Parathyroid adenoma (tissue), 2 donors: ENCODE measurements around the gene GPAM.
"Not testable (repeated sequence)": the region's sequence is repeated elsewhere in the genome, so short reads cannot be mapped to it uniquely, and the experiment has no call there.

ENCODE experiments used
- H2AFZ ChIP-seq: fragments of 300-600 bp; sonication (generic); one replicate; pipeline ENCODE4 v1.7.0; 2017; ENCODE audit warnings: antibody characterized with exemption, mild to moderate bottlenecking
- H3K27ac ChIP-seq: fragments of 300-600 bp; sonication (generic); one replicate; pipeline ENCODE4 v1.7.0; 2017
- H3K27me3 ChIP-seq: fragments of 300-600 bp; sonication (generic); one replicate; pipeline ENCODE4 v1.7.0; 2017; ENCODE audit warnings: low read length; ENCODE audit not compliant: control insufficient read depth, insufficient read depth
- H3K36me3 ChIP-seq: fragments of 300-600 bp; sonication (generic); one replicate; pipeline ENCODE4 v1.7.0; 2017; ENCODE audit warnings: low read length; ENCODE audit not compliant: control insufficient read depth, insufficient read depth
- H3K4me1 ChIP-seq: fragments of 300-600 bp; sonication (generic); one replicate; pipeline ENCODE4 v1.7.0; 2017; ENCODE audit warnings: control low read depth
- H3K4me2 ChIP-seq: fragments of 300-600 bp; sonication (generic); one replicate; pipeline ENCODE4 v1.7.0; 2017; ENCODE audit warnings: low read length
- H3K4me3 ChIP-seq: fragments of 300-600 bp; sonication (generic); one replicate; pipeline ENCODE4 v1.7.0; 2017; ENCODE audit warnings: low read depth, low read length
- H3K79me2 ChIP-seq: fragments of 300-600 bp; sonication (generic); one replicate; pipeline ENCODE4 v1.7.0; 2017; ENCODE audit warnings: control low read depth
- H3K9ac ChIP-seq: fragments of 300-600 bp; sonication (generic); one replicate; pipeline ENCODE4 v1.7.0; 2017; ENCODE audit warnings: mild to moderate bottlenecking
- H3K9me3 ChIP-seq: fragments of 300-600 bp; sonication (generic); one replicate; pipeline ENCODE4 v1.7.0; 2017; ENCODE audit warnings: low read length; ENCODE audit not compliant: control insufficient read depth
- TF ChIP-seq, protein P1 (sequence below): fragments of 300-600 bp; sonication (generic); IDR thresholded peaks from one replicate; pipeline ENCODE4 v1.7.0; 2017; ENCODE audit warnings: antibody characterized with exemption, mild to moderate bottlenecking
- donor health status: primary hyperparathyroidism.

GPAM gene

DNA sequence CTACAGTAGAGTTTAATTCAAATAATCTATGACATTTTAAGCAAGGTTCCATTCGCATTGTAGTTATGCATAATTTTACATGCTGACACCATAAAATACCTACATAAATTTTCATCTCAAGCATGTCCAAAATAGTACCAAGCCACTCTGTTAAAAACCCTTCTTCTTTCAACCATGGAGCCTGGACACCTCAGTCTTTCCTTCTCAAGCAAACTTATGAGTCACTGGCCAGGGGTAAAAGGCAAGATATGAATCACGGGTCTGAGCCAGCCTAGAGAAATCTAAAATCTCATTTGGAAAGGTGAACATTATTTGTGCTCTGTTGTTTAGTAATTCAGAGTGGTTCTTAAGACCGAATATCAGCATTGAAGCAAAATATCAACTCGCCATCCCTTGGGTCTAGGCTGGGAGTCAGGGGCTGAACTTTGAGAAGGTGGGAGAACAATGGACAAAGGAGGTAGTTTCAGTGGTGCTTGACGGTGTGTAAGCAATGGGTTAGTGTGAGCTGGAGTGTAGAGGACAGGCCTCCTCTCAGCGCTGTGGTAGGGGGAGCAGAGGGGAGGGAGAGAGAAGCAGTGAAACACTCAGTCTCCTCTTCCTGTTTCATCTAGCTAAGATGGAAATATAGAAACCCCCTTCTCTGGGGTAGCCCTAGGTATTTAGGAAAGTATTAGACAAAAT lies 19.1 kb upstream of the GPAM start:
- H3K4me1 ChIP-seq = no peaks in the 10 kb centered on the region
- H3K36me3 ChIP-seq = no peaks in the 10 kb centered on the region
- no peak overlapping the region for H2AFZ ChIP-seq
- H3K27ac ChIP-seq = no peak overlapping the region
- H3K27me3 ChIP-seq = no peaks in the 10 kb centered on the region
- no peak overlapping the region for H3K4me3 ChIP-seq
- H3K9me3 ChIP-seq = no peaks in the 10 kb centered on the region
- no peaks in the 10 kb centered on the region for H3K79me2 ChIP-seq
- H3K4me2 ChIP-seq = no peak overlapping the region
- TF ChIP-seq, protein P1, sequence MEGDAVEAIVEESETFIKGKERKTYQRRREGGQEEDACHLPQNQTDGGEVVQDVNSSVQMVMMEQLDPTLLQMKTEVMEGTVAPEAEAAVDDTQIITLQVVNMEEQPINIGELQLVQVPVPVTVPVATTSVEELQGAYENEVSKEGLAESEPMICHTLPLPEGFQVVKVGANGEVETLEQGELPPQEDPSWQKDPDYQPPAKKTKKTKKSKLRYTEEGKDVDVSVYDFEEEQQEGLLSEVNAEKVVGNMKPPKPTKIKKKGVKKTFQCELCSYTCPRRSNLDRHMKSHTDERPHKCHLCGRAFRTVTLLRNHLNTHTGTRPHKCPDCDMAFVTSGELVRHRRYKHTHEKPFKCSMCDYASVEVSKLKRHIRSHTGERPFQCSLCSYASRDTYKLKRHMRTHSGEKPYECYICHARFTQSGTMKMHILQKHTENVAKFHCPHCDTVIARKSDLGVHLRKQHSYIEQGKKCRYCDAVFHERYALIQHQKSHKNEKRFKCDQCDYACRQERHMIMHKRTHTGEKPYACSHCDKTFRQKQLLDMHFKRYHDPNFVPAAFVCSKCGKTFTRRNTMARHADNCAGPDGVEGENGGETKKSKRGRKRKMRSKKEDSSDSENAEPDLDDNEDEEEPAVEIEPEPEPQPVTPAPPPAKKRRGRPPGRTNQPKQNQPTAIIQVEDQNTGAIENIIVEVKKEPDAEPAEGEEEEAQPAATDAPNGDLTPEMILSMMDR = no peak
- H3K9ac ChIP-seq = no peak overlapping the region

GRCh38 chr10:112202076-112202475 lies 18.5 kb upstream of the GPAM start:
- H3K27ac ChIP-seq = no peak overlapping the region
- H2AFZ ChIP-seq = no peak overlapping the region
- H3K4me2 ChIP-seq = no peak overlapping the region
- H3K27me3 ChIP-seq = no peaks in the 10 kb centered on the region
- no peak overlapping the region for H3K4me3 ChIP-seq
- H3K36me3 ChIP-seq = no peaks in the 10 kb centered on the region
- TF ChIP-seq, protein P1 = no peak
- no peaks in the 10 kb centered on the region for H3K79me2 ChIP-seq
- no peak overlapping the region for H3K9ac ChIP-seq
- H3K4me1 ChIP-seq = no peaks in the 10 kb centered on the region
- H3K9me3 ChIP-seq = no peaks in the 10 kb centered on the region

- TF ChIP-seq, protein P1 = no peak
- Histone ChIP-seq H2AFZ (no peak overlapping the region), H3K4me3 (no peak overlapping the region), H3K27me3 (no peaks in the 10 kb centered on the region), H3K4me1 (no peaks in the 10 kb centered on the region), H3K27ac (no peak overlapping the region), H3K4me2 (no peak overlapping the region), H3K79me2 (no peaks in the 10 kb centered on the region), H3K36me3 (no peaks in the 10 kb centered on the region), H3K9me3 (no peaks in the 10 kb centered on the region), H3K9ac (no peak overlapping the region)
Measured at GRCh38 chr10:112201334-112201733, 17.8 kb upstream of the GPAM start.

DNA sequence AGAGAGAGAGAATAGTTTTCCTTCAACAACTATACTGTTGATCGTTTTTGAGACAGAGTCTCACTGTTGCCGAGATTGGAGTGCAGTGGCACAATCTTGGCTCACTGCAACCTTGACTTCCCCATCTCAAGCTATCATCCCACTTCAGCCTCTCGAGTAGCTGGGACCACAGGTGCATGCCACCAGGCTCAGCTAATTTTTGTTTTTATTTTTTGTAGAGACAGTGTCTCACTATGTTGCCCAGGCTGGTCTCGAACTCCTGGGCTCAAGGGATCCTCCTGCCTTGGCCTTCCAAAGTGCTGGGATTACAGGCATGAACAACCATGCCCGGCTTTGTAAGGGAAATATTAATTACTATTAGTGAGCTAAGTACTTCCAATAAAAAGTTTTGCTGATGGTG lies 16.7 kb upstream of the GPAM start:
- H3K36me3 ChIP-seq, H3K79me2 ChIP-seq, H3K27me3 ChIP-seq, H3K4me2 ChIP-seq, H3K4me1 ChIP-seq, H3K9ac ChIP-seq, H2AFZ ChIP-seq, H3K4me3 ChIP-seq, H3K27ac ChIP-seq, H3K9me3 ChIP-seq: not testable (repeated sequence)

DNA sequence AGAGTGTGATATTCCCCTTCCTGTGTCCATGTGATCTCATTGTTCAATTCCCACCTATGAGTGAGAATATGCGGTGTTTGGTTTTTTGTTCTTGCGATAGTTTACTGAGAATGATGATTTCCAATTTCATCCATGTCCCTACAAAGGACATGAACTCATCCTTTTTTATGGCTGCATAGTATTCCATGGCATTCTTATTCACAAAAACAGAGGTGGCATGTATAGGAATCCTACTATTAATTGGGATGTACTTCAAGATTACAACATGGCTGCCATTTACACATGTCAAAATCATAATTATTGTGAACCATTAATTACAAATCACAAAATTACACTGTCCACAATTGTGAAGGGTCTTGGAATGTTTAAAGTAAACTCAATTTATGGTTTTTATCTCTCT lies 14.1 kb upstream of the GPAM start:
- H3K27ac ChIP-seq, H3K4me1 ChIP-seq, H3K9me3 ChIP-seq, H3K4me2 ChIP-seq, H3K9ac ChIP-seq, H2AFZ ChIP-seq, H3K79me2 ChIP-seq, H3K36me3 ChIP-seq, H3K27me3 ChIP-seq, H3K4me3 ChIP-seq: not testable (repeated sequence)

- Histone ChIP-seq H3K4me3 (no peak overlapping the region), H3K36me3 (no peaks in the 10 kb centered on the region), H3K4me2 (no peak overlapping the region), H3K27me3 (no peaks in the 10 kb centered on the region), H3K9me3 (no peaks in the 10 kb centered on the region), H3K79me2 (no peaks in the 10 kb centered on the region), H2AFZ (no peak overlapping the region), H3K4me1 (no peaks in the 10 kb centered on the region), H3K9ac (no peak overlapping the region), H3K27ac (no peak overlapping the region)
- TF ChIP-seq, protein P1 = no peak
Measured at GRCh38 chr10:112195224-112195623, 11.7 kb upstream of the GPAM start.
